Neural progenitor cell (in vitro differentiated cells): ENCODE measurements around the gene CLK3.

Experiments
- CTCF ChIP-seq: fragments of 200-600 bp; sonication (generic); IDR thresholded peaks from 2 replicates; pipeline ENCODE4 v1.5.1; 2017; ENCODE audit warnings: antibody characterized with exemption, mild to moderate bottlenecking
- EZH2 ChIP-seq: fragments of 200-600 bp; sonication (generic); IDR thresholded peaks from 2 replicates; pipeline ENCODE4 v1.6.1; 2017; ENCODE audit warnings: antibody characterized with exemption, mild to moderate bottlenecking, moderate library complexity
- EZH2phosphoT487 ChIP-seq: fragments of 200-600 bp; sonication (generic); IDR thresholded peaks from 2 replicates; pipeline ENCODE4 v1.6.1; 2017; ENCODE audit warnings: antibody characterized with exemption

DNA sequence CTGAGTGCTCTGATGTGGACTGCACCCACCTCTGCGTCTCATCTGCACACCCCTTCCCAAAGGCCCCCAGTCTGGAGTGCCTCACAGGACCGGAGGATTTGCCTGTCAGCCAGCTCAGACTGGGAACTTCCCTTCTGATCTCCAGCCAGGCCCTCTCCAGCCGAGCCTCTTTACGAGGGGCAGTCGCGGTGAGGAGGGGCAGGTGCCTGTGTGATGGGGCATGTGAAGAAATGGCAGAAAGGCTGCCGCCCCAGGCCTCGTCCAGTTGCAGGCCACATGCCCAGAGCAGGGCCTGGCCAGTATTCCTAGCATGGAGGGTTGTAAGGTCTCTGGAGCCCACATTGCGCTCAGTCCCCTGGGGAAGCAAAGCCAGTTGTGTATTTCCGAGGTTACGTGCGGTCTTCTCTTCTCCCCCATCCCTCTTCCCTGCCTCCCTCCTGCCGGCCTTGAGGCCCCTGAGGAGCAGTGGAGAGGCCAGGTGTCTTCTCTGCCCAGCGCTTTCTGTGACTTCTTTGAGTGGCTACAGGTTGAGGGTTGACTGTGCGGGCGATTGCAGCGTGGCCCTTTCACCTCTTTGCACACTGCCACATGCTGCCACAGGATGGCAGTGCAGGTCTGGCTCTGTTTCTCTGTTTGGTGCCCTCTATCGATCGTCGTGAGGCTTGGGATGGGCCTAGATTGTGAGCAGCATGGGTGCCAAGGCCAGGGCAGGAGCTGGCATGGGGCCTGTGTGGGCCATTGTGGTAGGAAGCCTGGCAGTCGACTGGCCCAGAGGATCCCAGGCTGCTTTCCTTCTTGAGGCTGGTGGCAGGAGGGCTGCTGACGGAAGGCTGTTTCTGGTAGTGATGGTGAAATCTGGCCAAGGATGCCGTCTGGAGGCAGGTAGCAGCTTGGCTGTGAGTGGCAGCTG lies 5.3 kb downstream of the CLK3 start:
- peak; percentile 92 for TF ChIP-seq CTCF
- no peak for TF ChIP-seq EZH2phosphoT487
- TF ChIP-seq EZH2, result no peak
